Brain microvascular endothelial cell (primary cell): ENCODE data around the gene GNPAT.

Source experiments
- DNase-seq: peaks from one replicate; pipeline ENCODE4 v3.0.0-alpha.2; 2020
- H3K27ac ChIP-seq: fragments of 250-450 bp; sonication (Bioruptor Pico); 2 replicates; pipeline ENCODE4 v1.5.1; 2020; ENCODE audit warnings: mild to moderate bottlenecking, moderate library complexity
- H3K27me3 ChIP-seq: fragments of 250-450 bp; sonication (Bioruptor Pico); replicated peaks from 2 replicates; pipeline ENCODE4 v1.5.1; 2020; ENCODE audit warnings: mild to moderate bottlenecking
- H3K36me3 ChIP-seq: fragments of 250-450 bp; sonication (Bioruptor Pico); replicated peaks from 2 replicates; pipeline ENCODE4 v1.5.1; 2020; ENCODE audit warnings: mild to moderate bottlenecking
- H3K4me3 ChIP-seq: 2 replicates; pipeline ENCODE4 v1.5.1; 2011; ENCODE audit warnings: low read depth, mild to moderate bottlenecking, control low read depth, low read length, moderate library complexity
- CTCF ChIP-seq: IDR thresholded peaks from 2 replicates; pipeline ENCODE4 v1.5.1; 2011; ENCODE audit warnings: low read depth, mild to moderate bottlenecking, moderate library complexity, low read length, control low read depth, inconsistent platforms; ENCODE audit errors: missing control alignments
- in situ Hi-C: cut with HindIII; loops from 2 replicates; pipeline ENCODE4 v1.10.0; 2017; ENCODE audit warnings: low sequenced_read_pairs, low pct_ligation_motif_present

The GNPAT gene

GRCh38 chr1:231240883-231241735, at the start of gene GNPAT:
Gene GNPAT (plus strand): TSS chr1:231241212. CDS start chr1:231241379, 167 bp downstream.
- Histone ChIP-seq H3K27ac (peak within 1 kb of the TSS; percentile 30), H3K4me3 (peak within 1 kb of the TSS; percentile 92), H3K27me3 (no peaks in the 10 kb centered on the region), H3K36me3 (peaks cover 2% of the 10 kb centered on the region)
- in situ Hi-C loops: no loop called here
- TF ChIP-seq CTCF: no peak
- DNase-seq: peak; percentile 70

- H3K27me3 ChIP-seq: peaks cover 3% of the 10 kb centered on the region
- in situ Hi-C loops: no loop called here
Measured at GRCh38 chr1:231192620-231193163, 48.3 kb upstream of the GNPAT start.

GRCh38 chr1:231193710-231194340, 47.2 kb upstream of the GNPAT start:
- no peak for DNase-seq
- no peak for TF ChIP-seq CTCF
- H3K4me3 ChIP-seq: no peak overlapping the region
- no peaks in the 10 kb centered on the region for H3K27me3 ChIP-seq
- H3K36me3 ChIP-seq: no peaks in the 10 kb centered on the region
- in situ Hi-C loops: no loop called here
- no peak overlapping the region for H3K27ac ChIP-seq

More at GRCh38 chr1:231192620-231193163, 48.3 kb upstream of the GNPAT start:
- TF ChIP-seq CTCF: no peak
- Histone ChIP-seq H3K4me3 (no peak overlapping the region), H3K36me3 (no peaks in the 10 kb centered on the region), H3K27ac (no peak overlapping the region)
- no peak for DNase-seq

- Histone ChIP-seq H3K4me3 (no peak overlapping the region), H3K27ac (no peak overlapping the region), H3K27me3 (no peaks in the 10 kb centered on the region), H3K36me3 (no peaks in the 10 kb centered on the region)
- in situ Hi-C loops: no loop called here
- TF ChIP-seq CTCF: no peak
- no peak for DNase-seq
Measured at GRCh38 chr1:231194476-231194842, 46.6 kb upstream of the GNPAT start.

GRCh38 chr1:231194843-231195516, 46.0 kb upstream of the GNPAT start:
- no peak for TF ChIP-seq CTCF
- no peak for DNase-seq
- no peak overlapping the region for H3K4me3 ChIP-seq
- no peaks in the 10 kb centered on the region for H3K36me3 ChIP-seq
- in situ Hi-C loops: no loop called here
- no peak overlapping the region for H3K27ac ChIP-seq
- H3K27me3 ChIP-seq: no peaks in the 10 kb centered on the region
